GM23248 (cell line): ENCODE data around the gene WFS1. TPM values are rescaled to one million over a fixed set of nuclear protein-coding genes. Genes with fewer than 3 reads are reported as not detected.
A peak's percentile ranks its signal among the peaks of the same experiment; 100 is the strongest.

Experiments used
- DNase-seq: peaks from one replicate; pipeline ENCODE4 v3.0.0-alpha.2; 2015
- H2AFZ ChIP-seq: fragments of 200-600 bp; sonication (generic); 2 replicates; pipeline ENCODE4 v1.6.1; 2016; ENCODE audit warnings: antibody characterized with exemption
- H3F3A ChIP-seq: fragments of 200-600 bp; sonication (generic); 2 replicates; pipeline ENCODE4 v1.6.1; 2016; ENCODE audit warnings: mild to moderate bottlenecking, antibody characterized with exemption, mixed run types; ENCODE audit not compliant: insufficient read depth
- H3K27ac ChIP-seq: fragments of 200-600 bp; sonication (generic); 2 replicates; pipeline ENCODE4 v1.5.1; 2016; ENCODE audit warnings: mild to moderate bottlenecking
- H3K27me3 ChIP-seq: fragments of 200-600 bp; sonication (generic); replicated peaks from 2 replicates; pipeline ENCODE4 v1.6.1; 2016; ENCODE audit warnings: mild to moderate bottlenecking; ENCODE audit not compliant: insufficient read depth
- H3K36me3 ChIP-seq: fragments of 200-600 bp; sonication (generic); 2 replicates; pipeline ENCODE4 v1.6.1; 2016; ENCODE audit warnings: low read depth, mild to moderate bottlenecking
- H3K4me1 ChIP-seq: fragments of 200-600 bp; sonication (generic); 2 replicates; pipeline ENCODE4 v1.6.1; 2016; ENCODE audit warnings: mild to moderate bottlenecking; ENCODE audit not compliant: insufficient read depth
- H3K4me2 ChIP-seq: fragments of 200-600 bp; sonication (generic); one replicate; pipeline ENCODE4 v1.6.1; 2016; ENCODE audit warnings: mild to moderate bottlenecking; ENCODE audit not compliant: unreplicated experiment
- H3K4me3 ChIP-seq: fragments of 200-600 bp; sonication (generic); 2 replicates; pipeline ENCODE4 v1.5.1; 2016; ENCODE audit warnings: mild to moderate bottlenecking
- H3K79me2 ChIP-seq: fragments of 200-600 bp; sonication (generic); 2 replicates; pipeline ENCODE4 v1.6.1; 2016; ENCODE audit warnings: mild to moderate bottlenecking; ENCODE audit not compliant: insufficient read depth
- H3K9ac ChIP-seq: fragments of 200-600 bp; sonication (generic); 2 replicates; pipeline ENCODE4 v1.6.1; 2016; ENCODE audit warnings: mild to moderate bottlenecking
- H3K9me2 ChIP-seq: fragments of 200-600 bp; sonication (generic); 2 replicates; pipeline ENCODE4 v1.6.1; 2016; ENCODE audit warnings: mixed run types, mild to moderate bottlenecking, moderate library complexity; ENCODE audit not compliant: insufficient read depth
- H3K9me3 ChIP-seq: fragments of 200-600 bp; sonication (generic); one replicate; pipeline ENCODE4 v1.6.1; 2017; ENCODE audit warnings: low read depth
- H4K20me1 ChIP-seq: fragments of 200-600 bp; sonication (generic); 2 replicates; pipeline ENCODE4 v1.6.0; 2016; ENCODE audit not compliant: insufficient read depth
- EZH2 ChIP-seq: fragments of 200-600 bp; sonication (generic); IDR thresholded peaks from 2 replicates; pipeline ENCODE4 v1.6.1; 2018; ENCODE audit warnings: antibody characterized with exemption, mild to moderate bottlenecking; ENCODE audit not compliant: insufficient read depth, poor library complexity, severe bottlenecking
- EZH2phosphoT487 ChIP-seq: fragments of 200-600 bp; sonication (generic); IDR thresholded peaks from 2 replicates; pipeline ENCODE4 v1.6.1; 2018; ENCODE audit warnings: antibody characterized with exemption, moderate library complexity, mild to moderate bottlenecking, low read depth; ENCODE audit not compliant: insufficient read depth
- WGBS, 2 experiments: methylation state at CpG; one replicate each; pipeline ENCODE4 v1.1.6; 2015 to 2017; ENCODE audit warnings: low lambda C conversion rate in 2 of 2, low coverage in 1 of 2; ENCODE audit errors: missing lambda C conversion rate in 2 of 2; 5-methylcytosine and 5-hydroxymethylcytosine counted together
- in situ Hi-C: fragments of 300-500 bp; cut with MboI; formaldehyde crosslinking; loops from 2 replicates; pipeline ENCODE4 v1.15.0; 2020
- polyA plus RNA-seq: library from polyadenylated mRNA; unstranded; fragments of >200 nt; fragmentation: Nextera tagmentation; extraction: Ambion mirVana; gene quantifications from 2 replicates; pipeline ENCODE4 v1.2.1, GENCODE V29; 2016
- total RNA-seq: library from RNA; depleted of rRNA; stranded (reverse); fragments of >200 nt; shearing (Covaris generic); gene quantifications from 2 replicates; pipeline ENCODE4 v1.2.3, GENCODE V29; 2014; rRNA removed

WFS1 gene, protein sequence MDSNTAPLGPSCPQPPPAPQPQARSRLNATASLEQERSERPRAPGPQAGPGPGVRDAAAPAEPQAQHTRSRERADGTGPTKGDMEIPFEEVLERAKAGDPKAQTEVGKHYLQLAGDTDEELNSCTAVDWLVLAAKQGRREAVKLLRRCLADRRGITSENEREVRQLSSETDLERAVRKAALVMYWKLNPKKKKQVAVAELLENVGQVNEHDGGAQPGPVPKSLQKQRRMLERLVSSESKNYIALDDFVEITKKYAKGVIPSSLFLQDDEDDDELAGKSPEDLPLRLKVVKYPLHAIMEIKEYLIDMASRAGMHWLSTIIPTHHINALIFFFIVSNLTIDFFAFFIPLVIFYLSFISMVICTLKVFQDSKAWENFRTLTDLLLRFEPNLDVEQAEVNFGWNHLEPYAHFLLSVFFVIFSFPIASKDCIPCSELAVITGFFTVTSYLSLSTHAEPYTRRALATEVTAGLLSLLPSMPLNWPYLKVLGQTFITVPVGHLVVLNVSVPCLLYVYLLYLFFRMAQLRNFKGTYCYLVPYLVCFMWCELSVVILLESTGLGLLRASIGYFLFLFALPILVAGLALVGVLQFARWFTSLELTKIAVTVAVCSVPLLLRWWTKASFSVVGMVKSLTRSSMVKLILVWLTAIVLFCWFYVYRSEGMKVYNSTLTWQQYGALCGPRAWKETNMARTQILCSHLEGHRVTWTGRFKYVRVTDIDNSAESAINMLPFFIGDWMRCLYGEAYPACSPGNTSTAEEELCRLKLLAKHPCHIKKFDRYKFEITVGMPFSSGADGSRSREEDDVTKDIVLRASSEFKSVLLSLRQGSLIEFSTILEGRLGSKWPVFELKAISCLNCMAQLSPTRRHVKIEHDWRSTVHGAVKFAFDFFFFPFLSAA
- total RNA-seq (21.5 and 24.2 TPM in 2 replicates), polyA plus RNA-seq (24.4 and 25.0 TPM in 2 replicates)

- DNase-seq, result peak; percentile 99
- WGBS, 2 experiments, result 0 to 2% methylated on average over 39 to 45 of the region's 104 CpGs
- Histone ChIP-seq H3K4me2 (peak within 1 kb of the TSS; percentile 96), H2AFZ (peak within 1 kb of the TSS; percentile 91), H3K9me3 (no peaks in the 10 kb centered on the region), H3K27ac (no peak within 1 kb of the TSS), H3K79me2 (0 out of 2 replicates have a peak, but pooled peaks cover under 1% of the 10 kb centered on the region), H3K9me2 (no peaks in the 10 kb centered on the region), H3K9ac (peak within 1 kb of the TSS; percentile 84), H4K20me1 (0 out of 2 replicates have a peak, but pooled peaks cover 5% of the 10 kb centered on the region), H3K4me3 (peak within 1 kb of the TSS; percentile 86), H3F3A (peaks cover 14% of the 10 kb centered on the region), H3K36me3 (no peaks in the 10 kb centered on the region), H3K4me1 (peaks cover 14% of the 10 kb centered on the region), H3K27me3 (peaks cover 5% of the 10 kb centered on the region; the same call in 1 of the 2 replicates)
- in situ Hi-C loops, result loop anchor here (5.0 kb wide), 1 partner anchor 57 kb away; no protein-coding TSS in a partner anchor
- TF ChIP-seq EZH2phosphoT487 (no peak), EZH2 (no peak)
Measured at GRCh38 chr4:6269616-6270511, at the start of gene WFS1. TSS of gene WFS1 (plus strand) at chr4:6269850. CDS start at chr4:6277456, 7,606 bp downstream.

- DNase-seq, result no peak
- no peak overlapping the region for H3K4me2 ChIP-seq
Measured at GRCh38 chr4:6221301-6221850, 48.3 kb upstream of the WFS1 start.

DNA sequence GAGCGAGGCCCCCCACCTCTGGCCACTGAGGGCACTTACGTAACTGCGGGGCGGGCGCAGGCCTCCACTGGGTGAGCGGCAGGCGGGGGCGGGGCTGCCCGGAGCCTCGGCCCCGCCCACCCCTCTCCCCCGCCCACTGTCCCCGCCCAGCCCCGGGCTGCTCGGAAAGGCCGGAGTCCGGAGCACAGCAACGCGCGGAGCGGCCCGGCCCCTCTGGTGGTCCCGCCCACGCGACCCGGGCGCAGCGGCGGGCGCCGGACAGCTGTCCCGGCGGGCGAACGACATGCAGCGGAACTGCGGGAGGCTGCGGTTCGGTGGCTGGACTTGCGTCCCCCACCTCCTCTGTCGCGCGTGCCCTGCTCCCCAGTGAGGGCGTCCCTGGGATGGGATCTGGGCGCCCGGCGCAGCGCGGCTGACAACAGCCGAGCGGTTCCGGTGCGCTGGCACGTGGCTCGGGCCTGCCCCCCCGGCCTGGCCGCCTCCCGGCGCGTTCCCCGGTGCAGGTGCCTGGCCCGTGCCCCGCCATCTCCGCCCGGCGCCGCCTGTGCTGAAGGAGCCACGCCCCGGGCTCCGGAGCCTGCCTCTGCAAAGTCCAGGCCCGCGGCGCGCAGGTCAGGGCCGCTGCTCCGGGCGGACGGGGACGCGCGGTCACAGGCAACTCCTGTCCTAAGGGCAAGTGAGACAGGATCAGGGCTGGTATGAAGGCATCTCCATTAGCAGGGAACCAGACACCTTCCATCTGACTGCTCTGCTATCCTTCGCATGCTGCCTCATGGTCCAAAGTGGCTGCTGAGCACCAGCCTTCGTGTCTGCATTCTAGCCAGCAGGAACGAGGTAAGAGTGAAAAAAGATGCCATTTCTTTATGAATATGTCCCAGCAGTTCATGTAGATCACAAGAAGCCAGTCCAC is 47.5 kb upstream of the WFS1 start:
- Histone ChIP-seq H3K27ac (no peak overlapping the region), H3K4me2 (no peak overlapping the region), H4K20me1 (no peaks in the 10 kb centered on the region), H3K9ac (no peak overlapping the region), H3K9me2 (no peaks in the 10 kb centered on the region), H2AFZ (no peak overlapping the region), H3K9me3 (no peaks in the 10 kb centered on the region), H3F3A (no peaks in the 10 kb centered on the region), H3K79me2 (no peaks in the 10 kb centered on the region), H3K4me3 (no peak overlapping the region), H3K36me3 (no peaks in the 10 kb centered on the region), H3K27me3 (peaks cover 15% of the 10 kb centered on the region), H3K4me1 (no peaks in the 10 kb centered on the region)
- peak; percentile 49 for DNase-seq
- TF ChIP-seq EZH2 (no peak), EZH2phosphoT487 (no peak)
- 11% methylated on average over 44 to 75 of the region's 84 CpGs for WGBS, 2 experiments
- in situ Hi-C loops, result no loop called here

More at GRCh38 chr4:6221301-6221850, 48.3 kb upstream of the WFS1 start:
- H3F3A ChIP-seq, result no peaks in the 10 kb centered on the region
- in situ Hi-C loops, result no loop called here
- WGBS, 2 experiments, result 14 to 18% methylated on average over 16 of the region's 16 CpGs
- no peaks in the 10 kb centered on the region for H3K9me2 ChIP-seq
- no peaks in the 10 kb centered on the region for H3K79me2 ChIP-seq
- peaks cover 15% of the 10 kb centered on the region for H3K27me3 ChIP-seq
- no peak overlapping the region for H3K4me3 ChIP-seq
- H3K9me3 ChIP-seq, result no peaks in the 10 kb centered on the region
- H3K4me1 ChIP-seq, result no peaks in the 10 kb centered on the region
- H3K9ac ChIP-seq, result no peak overlapping the region
- TF ChIP-seq EZH2 (no peak), EZH2phosphoT487 (no peak)
- H3K27ac ChIP-seq, result no peak overlapping the region
- no peaks in the 10 kb centered on the region for H4K20me1 ChIP-seq
- H2AFZ ChIP-seq, result no peak overlapping the region
- no peaks in the 10 kb centered on the region for H3K36me3 ChIP-seq
